Nephron (organoid): Measurements from ENCODE around the gene FAM149B1.

Experiments used
- H3K27ac Mint-ChIP-seq, 3 experiments: 2 replicates each; pipeline ENCODE4 v1.8.0; 2020; ENCODE audit warnings: mixed read lengths in 3 of 3, mild to moderate bottlenecking in 2 of 3, moderate library complexity in 1 of 3
- H3K27me3 Mint-ChIP-seq: 2 replicates; pipeline ENCODE4 v1.8.0; 2021; ENCODE audit warnings: low read depth, mild to moderate bottlenecking, moderate library complexity, mixed read lengths
- H3K36me3 Mint-ChIP-seq: 2 replicates; pipeline ENCODE4 v1.8.0; 2020; ENCODE audit warnings: low read depth, mixed read lengths
- H3K4me1 Mint-ChIP-seq: 2 replicates; pipeline ENCODE4 v1.8.0; 2020; ENCODE audit warnings: mixed read lengths
- H3K4me3 Mint-ChIP-seq, 3 experiments: 2 replicates each; pipeline ENCODE4 v1.8.0; 2020; ENCODE audit warnings: mild to moderate bottlenecking in 3 of 3, mixed read lengths in 3 of 3, moderate library complexity in 2 of 3
- H3K9me3 Mint-ChIP-seq: 2 replicates; pipeline ENCODE4 v1.8.0; 2020; ENCODE audit warnings: mixed read lengths
- CTCF ChIP-seq, 3 experiments: fragments of 200-600 bp; sonication (generic); IDR thresholded peaks; one replicate each; pipeline ENCODE4 v1.5.0; 2021; ENCODE audit warnings: antibody characterized with exemption in 3 of 3; ENCODE audit not compliant: unreplicated experiment in 3 of 3

Gene FAM149B1

GRCh38 chr10:73238990-73239566 lies 71.2 kb downstream of the FAM149B1 start:
- Mint-ChIP-seq H3K4me3 (no peak overlapping the region), H3K9me3 (no peaks in the 10 kb centered on the region), H3K36me3 (peaks cover 41% of the 10 kb centered on the region), H3K4me1 (no peaks in the 10 kb centered on the region), H3K27me3 (no peaks in the 10 kb centered on the region), H3K27ac (no peak overlapping the region)
- TF ChIP-seq CTCF (IDR thresholded peaks at IDR 0.05; ENCODE audit: unreplicated experiment in 3 of 3) = no peak

- Mint-ChIP-seq H3K27me3 (no peaks in the 10 kb centered on the region), H3K4me3 (no peak overlapping the region), H3K9me3 (no peaks in the 10 kb centered on the region), H3K36me3 (peaks cover 42% of the 10 kb centered on the region), H3K4me1 (peaks cover 5% of the 10 kb centered on the region), H3K27ac (no peak overlapping the region)
- no peak for TF ChIP-seq CTCF (IDR thresholded peaks at IDR 0.05; ENCODE audit: unreplicated experiment in 3 of 3)
Measured at GRCh38 chr10:73239908-73240307, 72.0 kb downstream of the FAM149B1 start.

GRCh38 chr10:73244866-73245477 lies 77.1 kb downstream of the FAM149B1 start:
- peaks cover 56% of the 10 kb centered on the region for H3K36me3 Mint-ChIP-seq
- H3K27ac Mint-ChIP-seq = peak overlapping the region in 1 of 3 experiments; percentile 97
- no peak for TF ChIP-seq CTCF (IDR thresholded peaks at IDR 0.05; ENCODE audit: unreplicated experiment in 3 of 3)
- H3K9me3 Mint-ChIP-seq = no peaks in the 10 kb centered on the region
- H3K4me3 Mint-ChIP-seq = peak overlapping the region; percentile 51 to 73 (median 61)
- H3K4me1 Mint-ChIP-seq = peaks cover 37% of the 10 kb centered on the region
- no peaks in the 10 kb centered on the region for H3K27me3 Mint-ChIP-seq

GRCh38 chr10:73246322-73246645 lies 78.4 kb downstream of the FAM149B1 start:
- Mint-ChIP-seq H3K4me1 (peaks cover 46% of the 10 kb centered on the region), H3K9me3 (no peaks in the 10 kb centered on the region), H3K27me3 (no peaks in the 10 kb centered on the region), H3K36me3 (peaks cover 57% of the 10 kb centered on the region), H3K4me3 (peak overlapping the region; percentile 95 to 99 (median 99)), H3K27ac (peak overlapping the region; percentile 70 to 97 (median 97))
- no peak for TF ChIP-seq CTCF (IDR thresholded peaks at IDR 0.05; ENCODE audit: unreplicated experiment in 3 of 3)

- Mint-ChIP-seq H3K4me1 (peaks cover 46% of the 10 kb centered on the region), H3K4me3 (peak within 1 kb of the TSS; percentile 95 to 99 (median 99))
Measured at GRCh38 chr10:73246646-73247508, 79.0 kb downstream of the FAM149B1 start, which contains the start of gene DNAJC9. TSS of gene DNAJC9 (minus strand) at chr10:73247255. CDS start at chr10:73247189, 66 bp downstream.

More at GRCh38 chr10:73246646-73247508, 79.0 kb downstream of the FAM149B1 start, which contains the start of gene DNAJC9:
- peak in 1 of 3 experiments; percentile 15 for TF ChIP-seq CTCF (IDR thresholded peaks at IDR 0.05; ENCODE audit: unreplicated experiment in 3 of 3)
- Mint-ChIP-seq H3K36me3 (peaks cover 56% of the 10 kb centered on the region), H3K27ac (peak within 1 kb of the TSS; percentile 70 to 97 (median 97)), H3K27me3 (no peaks in the 10 kb centered on the region), H3K9me3 (no peaks in the 10 kb centered on the region)
